SU-DHL-6 (cell line): ENCODE data around the gene P3H3.

Experiments
- H2AFZ ChIP-seq: fragments of 200-600 bp; sonication (generic); 2 replicates; pipeline ENCODE4 v1.6.1; 2014; ENCODE audit warnings: low read depth, mild to moderate bottlenecking, moderate library complexity, mixed read lengths, antibody characterized with exemption, low read length; ENCODE audit not compliant: severe bottlenecking
- H3F3A ChIP-seq: fragments of 200-600 bp; shearing (Covaris generic); 2 replicates; pipeline ENCODE4 v1.6.0; 2016; ENCODE audit warnings: antibody characterized with exemption, mild to moderate bottlenecking; ENCODE audit not compliant: insufficient read depth
- H3K27ac ChIP-seq: fragments of 200-600 bp; sonication (generic); 2 replicates; pipeline ENCODE4 v1.5.1; 2016; ENCODE audit warnings: low read depth, mild to moderate bottlenecking, low read length, moderate library complexity, mixed read lengths
- H3K27me3 ChIP-seq: fragments of 200-600 bp; sonication (generic), shearing (Covaris generic); 2 replicates; pipeline ENCODE4 v1.6.0; 2014; ENCODE audit warnings: mild to moderate bottlenecking, low read length
- H3K36me3 ChIP-seq: fragments of 200-600 bp; sonication (generic); 2 replicates; pipeline ENCODE4 v1.6.1; 2014; ENCODE audit warnings: mild to moderate bottlenecking, low read length, mixed read lengths
- H3K4me2 ChIP-seq: fragments of 300-600, 200-600 bp; shearing (Covaris generic), sonication (generic); 2 replicates; pipeline ENCODE4 v1.6.0; 2014; ENCODE audit warnings: low read length, low read depth, mild to moderate bottlenecking; ENCODE audit not compliant: poor library complexity, severe bottlenecking
- H3K4me3 ChIP-seq: fragments of 200-600 bp; sonication (generic); 2 replicates; pipeline ENCODE4 v1.5.1; 2014; ENCODE audit warnings: antibody characterized with exemption, low read length, mild to moderate bottlenecking, mixed read lengths; ENCODE audit not compliant: insufficient read depth, poor library complexity, severe bottlenecking
- H3K79me2 ChIP-seq: fragments of 200-600 bp; sonication (generic); 2 replicates; pipeline ENCODE4 v1.6.1; 2014; ENCODE audit warnings: mild to moderate bottlenecking, low read length, moderate library complexity; ENCODE audit not compliant: insufficient read depth
- H3K9ac ChIP-seq: fragments of 200-600 bp; sonication (generic); 2 replicates; pipeline ENCODE4 v1.7.0; 2014; ENCODE audit warnings: mild to moderate bottlenecking, low read length
- H3K9me2 ChIP-seq: fragments of 200-600 bp; sonication (generic); replicated peaks from 2 replicates; pipeline ENCODE4 v1.6.1; 2014; ENCODE audit warnings: low read length; ENCODE audit not compliant: insufficient read depth
- H3K9me3 ChIP-seq: fragments of 200-600 bp; sonication (generic); 2 replicates; pipeline ENCODE4 v1.6.1; 2014; ENCODE audit warnings: low read length, mixed read lengths; ENCODE audit not compliant: insufficient read depth
- H4K20me1 ChIP-seq: fragments of 200-600 bp; sonication (generic); 2 replicates; pipeline ENCODE4 v1.6.1; 2014; ENCODE audit warnings: low read depth, mild to moderate bottlenecking, antibody characterized with exemption, low read length, moderate library complexity, mixed read lengths
- EZH2phosphoT487 ChIP-seq: fragments of 200-600 bp; sonication (generic), shearing (Covaris generic); conservative IDR thresholded peaks from 2 replicates; pipeline ENCODE4 v1.6.1; 2018; ENCODE audit warnings: mild to moderate bottlenecking, antibody characterized with exemption, low read length, moderate library complexity, mixed read lengths
- TF ChIP-seq, protein P1 (sequence below): fragments of 200-600 bp; sonication (generic); IDR thresholded peaks from one replicate; pipeline ENCODE4 v1.5.1; 2017; ENCODE audit warnings: antibody characterized with exemption, mild to moderate bottlenecking, low read length, moderate library complexity; ENCODE audit not compliant: insufficient read depth, poor library complexity, severe bottlenecking

The P3H3 gene

DNA sequence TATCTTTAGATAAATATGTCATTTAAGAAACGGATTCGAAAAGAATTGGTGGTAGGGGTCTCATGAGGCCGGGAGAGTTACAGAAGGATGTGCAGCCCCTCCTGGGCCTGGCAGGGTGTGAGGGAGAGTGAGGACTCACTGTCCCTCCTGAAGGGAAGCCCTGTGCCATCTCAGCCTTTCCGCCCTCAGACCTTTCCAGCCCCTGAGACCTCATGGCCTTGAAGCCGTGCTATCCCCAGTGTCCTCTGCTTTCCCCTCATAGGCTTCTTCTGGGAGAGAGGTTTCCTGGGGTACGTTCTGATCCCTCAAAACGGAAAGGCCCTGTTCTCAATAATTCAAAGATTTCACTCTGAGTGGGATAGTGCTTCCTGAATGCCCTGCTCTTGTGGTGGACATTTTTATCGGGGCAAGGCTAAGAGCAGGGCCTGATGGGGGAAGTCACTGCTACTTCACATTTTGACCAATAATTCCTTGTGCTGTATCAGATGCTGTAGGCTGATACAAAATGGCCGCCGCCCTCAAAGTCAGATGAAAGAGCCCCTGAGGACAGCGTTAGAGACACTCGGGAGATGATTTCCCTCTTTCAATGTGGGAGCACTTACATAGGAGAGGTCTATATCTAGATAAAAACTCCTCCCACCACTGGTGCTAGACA lies 37.6 kb upstream of the P3H3 start:
- no peaks in the 10 kb centered on the region for H3K9me2 ChIP-seq
- no peaks in the 10 kb centered on the region for H4K20me1 ChIP-seq
- H3K9me3 ChIP-seq, result no peaks in the 10 kb centered on the region
- H3K27me3 ChIP-seq, result no peaks in the 10 kb centered on the region
- no peak overlapping the region for H3K9ac ChIP-seq
- TF ChIP-seq, protein P1, sequence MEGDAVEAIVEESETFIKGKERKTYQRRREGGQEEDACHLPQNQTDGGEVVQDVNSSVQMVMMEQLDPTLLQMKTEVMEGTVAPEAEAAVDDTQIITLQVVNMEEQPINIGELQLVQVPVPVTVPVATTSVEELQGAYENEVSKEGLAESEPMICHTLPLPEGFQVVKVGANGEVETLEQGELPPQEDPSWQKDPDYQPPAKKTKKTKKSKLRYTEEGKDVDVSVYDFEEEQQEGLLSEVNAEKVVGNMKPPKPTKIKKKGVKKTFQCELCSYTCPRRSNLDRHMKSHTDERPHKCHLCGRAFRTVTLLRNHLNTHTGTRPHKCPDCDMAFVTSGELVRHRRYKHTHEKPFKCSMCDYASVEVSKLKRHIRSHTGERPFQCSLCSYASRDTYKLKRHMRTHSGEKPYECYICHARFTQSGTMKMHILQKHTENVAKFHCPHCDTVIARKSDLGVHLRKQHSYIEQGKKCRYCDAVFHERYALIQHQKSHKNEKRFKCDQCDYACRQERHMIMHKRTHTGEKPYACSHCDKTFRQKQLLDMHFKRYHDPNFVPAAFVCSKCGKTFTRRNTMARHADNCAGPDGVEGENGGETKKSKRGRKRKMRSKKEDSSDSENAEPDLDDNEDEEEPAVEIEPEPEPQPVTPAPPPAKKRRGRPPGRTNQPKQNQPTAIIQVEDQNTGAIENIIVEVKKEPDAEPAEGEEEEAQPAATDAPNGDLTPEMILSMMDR, result no peak
- TF ChIP-seq EZH2phosphoT487, result no peak
- H3K4me2 ChIP-seq, result no peak overlapping the region
- H2AFZ ChIP-seq, result no peak overlapping the region
- H3K36me3 ChIP-seq, result no peaks in the 10 kb centered on the region
- H3K4me3 ChIP-seq, result no peak overlapping the region
- no peaks in the 10 kb centered on the region for H3K79me2 ChIP-seq
- H3F3A ChIP-seq, result no peaks in the 10 kb centered on the region
- no peak overlapping the region for H3K27ac ChIP-seq

DNA sequence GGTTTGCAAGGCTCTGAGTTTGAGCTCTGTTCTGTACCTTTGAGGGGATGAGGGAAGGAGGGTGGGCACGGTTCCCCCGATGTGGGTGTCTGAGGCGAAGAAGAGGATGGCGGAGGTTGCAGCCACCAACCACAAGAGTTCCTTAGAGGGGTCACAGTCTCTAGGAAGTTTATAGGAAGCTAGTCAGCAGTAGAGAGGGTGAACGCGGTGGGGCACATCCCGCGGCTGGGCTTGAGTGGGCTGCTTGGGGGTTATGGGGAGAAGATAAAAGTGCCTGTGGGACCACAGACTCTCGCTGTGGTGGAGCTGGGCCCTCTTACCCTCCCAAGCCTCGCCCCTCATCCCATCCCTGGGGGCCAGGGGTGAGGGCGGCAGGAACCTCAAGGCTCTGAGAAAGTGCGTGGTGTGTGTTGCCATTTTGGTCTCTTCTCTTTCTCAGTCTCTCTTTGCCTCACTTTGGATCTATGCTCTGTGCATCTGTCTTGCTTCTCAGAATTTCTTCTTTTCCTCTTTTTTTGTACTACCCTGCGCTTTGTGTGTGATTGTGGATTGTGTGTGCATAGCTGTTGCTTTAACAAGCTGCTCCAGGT lies 36.2 kb upstream of the P3H3 start:
- no peak overlapping the region for H3K9ac ChIP-seq
- H4K20me1 ChIP-seq, result no peaks in the 10 kb centered on the region
- no peak overlapping the region for H2AFZ ChIP-seq

DNA sequence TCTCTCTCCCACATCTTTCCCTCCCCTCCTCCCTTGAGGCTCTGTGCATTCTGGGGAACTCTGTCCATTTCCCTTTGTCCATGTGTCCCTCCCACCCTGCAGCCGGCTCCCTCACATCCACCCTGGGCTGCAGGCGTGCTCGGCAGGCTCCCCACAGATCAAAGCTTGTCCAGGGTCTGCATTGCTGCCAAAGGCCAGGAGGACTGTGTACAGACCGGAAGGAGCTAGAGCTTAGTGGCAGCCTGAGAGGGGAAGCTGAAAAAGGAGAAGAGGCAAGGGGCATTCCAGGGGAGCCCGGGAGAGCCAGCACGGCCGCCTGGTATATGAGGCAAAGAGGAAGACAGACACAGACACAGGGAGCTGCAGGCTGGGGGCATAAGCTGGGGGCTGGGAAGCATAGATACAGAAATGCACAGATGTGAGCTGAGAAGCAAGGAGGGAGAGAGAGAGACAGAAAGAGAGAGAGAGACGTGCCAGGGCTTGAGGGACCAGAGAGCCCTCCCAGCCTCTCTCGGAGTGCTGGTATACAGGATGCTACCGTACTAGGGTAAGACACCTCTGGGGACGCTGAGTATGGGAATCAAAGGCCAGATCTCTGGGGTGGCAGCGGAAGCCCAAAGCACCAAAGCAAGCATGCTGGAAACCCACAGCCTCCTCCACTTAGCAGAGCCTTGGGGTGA lies 35.5 kb upstream of the P3H3 start:
- H2AFZ ChIP-seq, result no peak overlapping the region
- no peaks in the 10 kb centered on the region for H3F3A ChIP-seq
- H3K4me3 ChIP-seq, result no peak overlapping the region
- no peaks in the 10 kb centered on the region for H3K9me2 ChIP-seq
- TF ChIP-seq, protein P1, result no peak
- TF ChIP-seq EZH2phosphoT487, result no peak
- H3K9me3 ChIP-seq, result no peaks in the 10 kb centered on the region
- H3K4me2 ChIP-seq, result no peak overlapping the region
- no peaks in the 10 kb centered on the region for H3K79me2 ChIP-seq
- H3K36me3 ChIP-seq, result no peaks in the 10 kb centered on the region
- H3K27me3 ChIP-seq, result no peaks in the 10 kb centered on the region
- H3K27ac ChIP-seq, result no peak overlapping the region
- no peaks in the 10 kb centered on the region for H4K20me1 ChIP-seq
- no peak overlapping the region for H3K9ac ChIP-seq

More for the DNA sequence above, 36.2 kb upstream of the P3H3 start:
- H3K27ac ChIP-seq, result no peak overlapping the region
- no peaks in the 10 kb centered on the region for H3F3A ChIP-seq
- H3K4me3 ChIP-seq, result no peak overlapping the region
- no peaks in the 10 kb centered on the region for H3K79me2 ChIP-seq
- TF ChIP-seq, protein P1, result no peak
- no peak for TF ChIP-seq EZH2phosphoT487
- no peaks in the 10 kb centered on the region for H3K9me3 ChIP-seq
- no peak overlapping the region for H3K4me2 ChIP-seq
- no peaks in the 10 kb centered on the region for H3K27me3 ChIP-seq
- no peaks in the 10 kb centered on the region for H3K36me3 ChIP-seq
- no peaks in the 10 kb centered on the region for H3K9me2 ChIP-seq
